ENCODE measurements around the gene SH3PXD2A.
"Not testable (repeated sequence)": the region's sequence is repeated elsewhere in the genome, so short reads cannot be mapped to it uniquely, and the experiment has no call there.

SH3PXD2A gene

GRCh38 chr10:103780242-103781149, 74.9 kb downstream of the SH3PXD2A start:
- no peak overlapping the region for H3K4me3 ChIP-seq (ENCODE audit: low read depth, low read length)
- no peak for DNase-seq (ENCODE audit: low read depth, low spot score)
- in situ Hi-C loops (cut with HindIII; ENCODE audit: low sequenced_read_pairs): no loop called here
- TF ChIP-seq CTCF (IDR thresholded peaks at IDR 0.05; ENCODE audit: low read depth, low read length): no peak

DNA sequence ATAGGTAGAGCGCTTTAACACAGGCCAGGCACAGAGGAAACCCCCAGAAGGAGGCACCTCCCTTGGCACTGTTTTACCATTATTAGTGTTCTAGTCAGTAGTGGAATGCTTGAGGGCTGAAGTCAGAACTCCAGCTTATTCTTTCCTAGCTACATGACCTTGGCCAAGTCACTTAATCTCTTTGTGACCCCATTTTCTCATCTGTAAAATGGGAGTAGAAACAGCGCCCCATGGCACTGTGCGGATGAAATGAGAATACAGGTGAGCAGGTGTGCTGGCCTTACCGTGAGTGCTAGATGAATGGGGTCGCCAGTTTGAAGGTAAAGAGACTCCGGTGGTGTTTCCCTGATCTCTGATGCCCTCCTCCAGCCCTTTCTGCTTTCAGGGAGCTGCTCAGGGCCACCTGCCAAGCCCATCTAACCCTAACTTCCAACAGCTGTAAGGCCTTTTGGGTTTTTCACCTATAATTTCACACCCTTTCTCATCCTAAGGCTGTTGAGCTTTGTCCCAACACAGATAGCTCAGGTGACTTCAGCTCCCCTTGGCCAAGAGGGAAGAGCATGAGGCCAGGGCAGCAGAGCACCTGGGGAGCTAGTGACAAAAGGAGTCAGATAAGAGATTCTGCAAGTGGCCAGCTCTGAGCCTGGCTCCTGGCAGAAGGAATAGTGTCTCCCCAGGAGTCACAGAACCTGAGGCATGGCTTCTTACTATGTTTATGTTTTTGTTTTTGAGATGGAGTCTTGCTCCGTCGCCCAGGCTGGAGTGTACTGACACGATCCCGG, 76.8 kb downstream of the SH3PXD2A start:
- no peak overlapping the region for H3K4me3 ChIP-seq (ENCODE audit: low read depth, low read length)
- no peak for TF ChIP-seq CTCF (IDR thresholded peaks at IDR 0.05; ENCODE audit: low read depth, low read length)
- in situ Hi-C loops (cut with HindIII; ENCODE audit: low sequenced_read_pairs): no loop called here
- no peak for DNase-seq (ENCODE audit: low read depth, low spot score)

DNA sequence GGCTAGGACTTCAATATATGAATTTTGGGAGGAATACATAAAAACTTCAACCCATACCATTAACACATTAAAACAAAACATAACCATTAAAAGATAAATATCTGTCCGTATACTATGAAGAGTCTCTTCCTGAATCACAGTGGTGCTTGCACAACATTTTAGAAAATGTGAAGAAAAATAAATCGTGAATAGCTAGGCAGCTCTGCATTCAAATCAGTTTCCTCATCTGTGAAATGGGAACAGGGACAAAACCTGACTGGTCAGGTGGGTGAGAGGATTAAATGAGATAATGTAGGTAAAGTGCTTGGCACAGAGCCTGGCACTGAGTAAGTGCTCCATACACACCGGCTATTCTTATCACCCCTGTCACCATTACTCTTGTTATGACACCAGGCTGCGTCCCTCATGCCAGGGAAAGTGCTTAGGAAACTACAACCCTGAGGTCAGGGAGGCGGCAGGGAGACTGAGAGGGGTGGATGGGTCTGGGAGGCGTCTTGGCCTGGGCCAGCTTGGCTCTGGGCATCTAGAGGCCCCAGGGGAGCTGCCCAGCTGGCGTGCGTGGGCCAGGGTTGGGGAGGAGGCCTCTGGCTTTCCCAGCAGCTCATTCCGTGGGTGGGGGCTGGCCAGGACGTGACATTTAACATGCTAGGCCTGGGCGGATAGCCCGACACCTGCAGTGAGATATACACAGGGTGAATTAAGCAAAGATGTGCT, 78.3 kb downstream of the SH3PXD2A start:
- TF ChIP-seq CTCF (IDR thresholded peaks at IDR 0.05; ENCODE audit: low read depth, low read length): no peak
- DNase-seq (ENCODE audit: low read depth, low spot score): no peak
- no peak overlapping the region for H3K4me3 ChIP-seq (ENCODE audit: low read depth, low read length)
- in situ Hi-C loops (cut with HindIII; ENCODE audit: low sequenced_read_pairs): no loop called here

GRCh38 chr10:103775776-103776175, 79.6 kb downstream of the SH3PXD2A start:
- in situ Hi-C loops (cut with HindIII; ENCODE audit: low sequenced_read_pairs): no loop called here
- TF ChIP-seq CTCF (IDR thresholded peaks at IDR 0.05; ENCODE audit: low read depth, low read length): no peak
- H3K4me3 ChIP-seq (ENCODE audit: low read depth, low read length): no peak overlapping the region
- DNase-seq (ENCODE audit: low read depth, low spot score): no peak

- in situ Hi-C loops (cut with HindIII; ENCODE audit: low sequenced_read_pairs); DNase-seq (ENCODE audit: low read depth, low spot score): not testable (repeated sequence)
- peak overlapping the region; percentile 32 for H3K4me3 ChIP-seq (ENCODE audit: low read depth, low read length)
Observed at GRCh38 chr10:103772846-103773245, 82.5 kb downstream of the SH3PXD2A start.

DNA sequence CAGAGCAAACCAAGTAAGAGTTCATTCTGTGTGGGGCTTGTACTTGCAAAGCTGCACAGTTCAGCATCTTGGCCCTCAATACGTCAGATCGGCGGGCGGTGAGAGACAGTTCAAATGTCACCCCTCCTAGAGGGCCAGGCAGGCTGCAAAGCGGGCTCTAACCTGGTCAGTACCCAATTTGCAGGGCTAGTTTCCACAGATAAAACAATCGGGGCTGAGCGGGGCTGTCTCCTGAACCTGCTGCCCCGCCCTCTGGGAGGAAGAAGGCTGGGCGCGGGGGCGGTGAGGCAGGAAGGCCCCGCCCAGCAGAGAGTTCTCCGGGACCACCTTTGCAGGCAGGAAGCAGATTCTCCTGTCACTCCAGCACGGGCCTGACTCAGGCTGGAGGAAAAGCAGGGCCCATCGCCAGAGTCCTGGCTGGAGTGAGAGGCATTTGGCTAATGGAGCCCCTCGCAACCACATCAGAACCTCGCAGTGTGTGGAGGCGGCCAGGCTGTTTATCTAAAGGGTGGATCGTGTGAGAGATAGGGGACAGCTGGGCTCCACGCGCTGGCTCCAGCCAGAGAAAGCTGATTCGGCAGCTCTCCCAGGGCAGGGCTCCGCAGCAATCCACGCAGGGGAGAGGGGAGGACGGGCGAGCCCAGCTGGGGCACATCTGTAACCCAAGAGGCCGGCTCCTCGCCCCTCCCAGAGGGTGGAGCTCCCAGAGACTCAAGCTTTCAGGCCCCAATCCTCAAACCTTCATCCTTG, 83.1 kb downstream of the SH3PXD2A start:
- H3K4me3 ChIP-seq (ENCODE audit: low read depth, low read length): peak overlapping the region; percentile 32
- in situ Hi-C loops (cut with HindIII; ENCODE audit: low sequenced_read_pairs): no loop called here
- no peak for TF ChIP-seq CTCF (IDR thresholded peaks at IDR 0.05; ENCODE audit: low read depth, low read length)
- peak; percentile 89 for DNase-seq (ENCODE audit: low read depth, low spot score)
